ENCODE measurements around the gene STPG1.

Gene STPG1

DNA sequence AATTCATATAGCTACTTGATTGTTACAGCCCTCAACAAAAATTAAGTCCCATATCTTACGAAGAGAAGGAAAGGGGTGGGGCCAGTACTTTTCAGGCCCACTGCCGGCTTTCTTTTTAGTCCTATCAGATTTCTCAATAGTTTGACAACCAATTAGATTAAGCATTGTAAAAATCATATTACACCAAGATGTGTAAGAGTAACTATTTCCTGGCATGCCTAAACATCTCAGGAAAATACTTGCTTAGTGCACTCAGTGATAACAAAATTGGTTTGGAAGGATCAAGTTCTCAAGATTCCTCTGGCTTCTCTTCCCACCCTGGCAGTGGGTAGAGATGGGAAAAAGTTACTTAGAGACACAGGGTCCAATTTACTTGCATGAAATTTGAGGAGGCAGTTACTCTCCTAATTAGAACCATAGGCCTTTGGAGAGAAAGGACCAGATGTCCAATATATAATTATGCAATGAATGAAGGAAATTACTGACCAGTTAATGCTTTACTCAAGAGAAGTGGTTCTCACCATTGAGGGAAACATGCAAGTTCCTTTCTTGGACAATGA is 30.1 kb downstream of the STPG1 start:
- Histone ChIP-seq H3K36me3 (ENCODE audit: low read length) (no peaks in the 10 kb centered on the region), H3K9ac (ENCODE audit: low read length) (no peak overlapping the region), H4K20me1 (ENCODE audit: low read depth, low read length) (no peaks in the 10 kb centered on the region), H3F3A (ENCODE audit: insufficient read depth) (no peaks in the 10 kb centered on the region), H3K79me2 (ENCODE audit: insufficient read depth, low read length) (no peaks in the 10 kb centered on the region), H3K4me2 (ENCODE audit: low read depth, low read length, poor library complexity, severe bottlenecking) (no peak overlapping the region), H3K4me3 (ENCODE audit: insufficient read depth, low read length, poor library complexity, severe bottlenecking) (no peak overlapping the region), H2AFZ (ENCODE audit: low read depth, low read length, severe bottlenecking) (no peak overlapping the region), H3K9me2 (replicated peaks; ENCODE audit: insufficient read depth, low read length) (no peaks in the 10 kb centered on the region), H3K9me3 (ENCODE audit: insufficient read depth, low read length) (no peaks in the 10 kb centered on the region), H3K27ac (ENCODE audit: low read depth, low read length) (no peak overlapping the region), H3K27me3 (ENCODE audit: low read length) (no peaks in the 10 kb centered on the region)
- TF ChIP-seq, protein P1, sequence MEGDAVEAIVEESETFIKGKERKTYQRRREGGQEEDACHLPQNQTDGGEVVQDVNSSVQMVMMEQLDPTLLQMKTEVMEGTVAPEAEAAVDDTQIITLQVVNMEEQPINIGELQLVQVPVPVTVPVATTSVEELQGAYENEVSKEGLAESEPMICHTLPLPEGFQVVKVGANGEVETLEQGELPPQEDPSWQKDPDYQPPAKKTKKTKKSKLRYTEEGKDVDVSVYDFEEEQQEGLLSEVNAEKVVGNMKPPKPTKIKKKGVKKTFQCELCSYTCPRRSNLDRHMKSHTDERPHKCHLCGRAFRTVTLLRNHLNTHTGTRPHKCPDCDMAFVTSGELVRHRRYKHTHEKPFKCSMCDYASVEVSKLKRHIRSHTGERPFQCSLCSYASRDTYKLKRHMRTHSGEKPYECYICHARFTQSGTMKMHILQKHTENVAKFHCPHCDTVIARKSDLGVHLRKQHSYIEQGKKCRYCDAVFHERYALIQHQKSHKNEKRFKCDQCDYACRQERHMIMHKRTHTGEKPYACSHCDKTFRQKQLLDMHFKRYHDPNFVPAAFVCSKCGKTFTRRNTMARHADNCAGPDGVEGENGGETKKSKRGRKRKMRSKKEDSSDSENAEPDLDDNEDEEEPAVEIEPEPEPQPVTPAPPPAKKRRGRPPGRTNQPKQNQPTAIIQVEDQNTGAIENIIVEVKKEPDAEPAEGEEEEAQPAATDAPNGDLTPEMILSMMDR (IDR thresholded peaks at IDR 0.05; ENCODE audit: insufficient read depth, low read length, poor library complexity, severe bottlenecking) = no peak
- no peak for TF ChIP-seq EZH2phosphoT487 (conservative IDR thresholded peaks at IDR 0.05; ENCODE audit: low read length)

DNA sequence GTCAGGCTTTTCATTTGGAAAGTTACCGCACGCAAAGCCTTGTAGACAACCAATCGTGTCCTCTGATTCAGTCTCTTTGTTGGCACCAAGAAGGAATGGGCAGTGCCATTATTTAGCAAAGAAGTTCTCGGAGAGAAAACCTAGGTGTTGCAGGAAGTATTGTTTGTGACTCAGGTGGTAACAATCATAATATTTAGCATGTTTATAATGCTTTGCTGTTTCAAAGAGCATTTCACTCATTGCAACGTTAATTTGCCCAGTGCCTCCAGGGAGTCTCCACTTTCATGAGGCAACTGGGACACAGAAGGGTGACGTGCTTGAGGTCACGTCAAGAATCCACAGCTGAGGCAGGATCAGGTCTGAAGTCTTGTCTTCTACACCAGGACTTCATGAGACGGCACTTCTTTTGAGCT is 31.4 kb downstream of the STPG1 start:
- Histone ChIP-seq H3K27me3 (ENCODE audit: low read length) (no peaks in the 10 kb centered on the region), H3K36me3 (ENCODE audit: low read length) (no peaks in the 10 kb centered on the region), H3K9me3 (ENCODE audit: insufficient read depth, low read length) (no peaks in the 10 kb centered on the region), H3K9me2 (replicated peaks; ENCODE audit: insufficient read depth, low read length) (no peaks in the 10 kb centered on the region), H2AFZ (ENCODE audit: low read depth, low read length, severe bottlenecking) (no peak overlapping the region), H3K4me3 (ENCODE audit: insufficient read depth, low read length, poor library complexity, severe bottlenecking) (no peak overlapping the region), H3K27ac (ENCODE audit: low read depth, low read length) (no peak overlapping the region), H3K4me2 (ENCODE audit: low read depth, low read length, poor library complexity, severe bottlenecking) (no peak overlapping the region), H3K79me2 (ENCODE audit: insufficient read depth, low read length) (no peaks in the 10 kb centered on the region), H3F3A (ENCODE audit: insufficient read depth) (no peaks in the 10 kb centered on the region), H3K9ac (ENCODE audit: low read length) (no peak overlapping the region), H4K20me1 (ENCODE audit: low read depth, low read length) (no peaks in the 10 kb centered on the region)
- no peak for TF ChIP-seq EZH2phosphoT487 (conservative IDR thresholded peaks at IDR 0.05; ENCODE audit: low read length)
- TF ChIP-seq, protein P1 (IDR thresholded peaks at IDR 0.05; ENCODE audit: insufficient read depth, low read length, poor library complexity, severe bottlenecking) = no peak

DNA sequence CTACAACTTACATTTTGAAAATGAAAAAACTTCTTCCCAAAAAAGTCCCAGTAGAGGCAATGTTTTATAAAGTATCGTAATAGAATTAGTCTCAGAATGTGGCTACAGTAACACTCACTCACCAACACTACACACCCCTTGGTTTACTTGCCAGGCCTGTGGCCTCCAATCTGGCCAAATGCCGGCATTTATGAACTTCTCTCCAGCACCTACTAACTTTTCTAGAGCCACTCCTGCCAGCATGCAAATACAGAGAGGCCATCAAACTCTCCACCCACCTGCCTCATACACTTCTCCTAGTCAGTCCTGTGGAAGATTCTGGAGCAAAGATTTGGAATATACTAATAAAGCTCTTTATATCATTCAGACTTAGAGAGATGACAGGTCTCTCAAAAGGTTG is 32.3 kb downstream of the STPG1 start:
- Histone ChIP-seq H2AFZ (ENCODE audit: low read depth, low read length, severe bottlenecking) (no peak overlapping the region), H3K9me2 (replicated peaks; ENCODE audit: insufficient read depth, low read length) (no peaks in the 10 kb centered on the region), H3K36me3 (ENCODE audit: low read length) (no peaks in the 10 kb centered on the region), H3K27ac (ENCODE audit: low read depth, low read length) (no peak overlapping the region), H4K20me1 (ENCODE audit: low read depth, low read length) (no peaks in the 10 kb centered on the region), H3F3A (ENCODE audit: insufficient read depth) (no peaks in the 10 kb centered on the region), H3K9ac (ENCODE audit: low read length) (no peak overlapping the region), H3K4me2 (ENCODE audit: low read depth, low read length, poor library complexity, severe bottlenecking) (no peak overlapping the region), H3K79me2 (ENCODE audit: insufficient read depth, low read length) (no peaks in the 10 kb centered on the region), H3K27me3 (ENCODE audit: low read length) (no peaks in the 10 kb centered on the region), H3K4me3 (ENCODE audit: insufficient read depth, low read length, poor library complexity, severe bottlenecking) (no peak overlapping the region), H3K9me3 (ENCODE audit: insufficient read depth, low read length) (no peaks in the 10 kb centered on the region)
- TF ChIP-seq, protein P1 (IDR thresholded peaks at IDR 0.05; ENCODE audit: insufficient read depth, low read length, poor library complexity, severe bottlenecking) = no peak
- no peak for TF ChIP-seq EZH2phosphoT487 (conservative IDR thresholded peaks at IDR 0.05; ENCODE audit: low read length)

All from SU-DHL-6 (cell line).